OCI-LY1 (cell line): Measurements from ENCODE around the gene MYL10.

Experiments
- H2AFZ ChIP-seq: fragments of 200-600 bp; sonication (generic), shearing (Covaris generic); 2 replicates; pipeline ENCODE4 v1.6.0; 2014; ENCODE audit warnings: antibody characterized with exemption, mild to moderate bottlenecking, low read length
- H3F3A ChIP-seq: fragments of 200-600 bp; sonication (generic), shearing (Covaris generic); 2 replicates; pipeline ENCODE4 v1.6.0; 2014; ENCODE audit warnings: mild to moderate bottlenecking, antibody characterized with exemption, low read length, moderate library complexity; ENCODE audit not compliant: insufficient read depth
- H3K27ac ChIP-seq: fragments of 200-600 bp; sonication (generic); 2 replicates; pipeline ENCODE4 v1.5.1; 2014; ENCODE audit warnings: low read length, mixed run types, mild to moderate bottlenecking, low read depth; ENCODE audit not compliant: poor library complexity, severe bottlenecking
- H3K27me3 ChIP-seq: fragments of 200-600 bp; sonication (generic); 2 replicates; pipeline ENCODE4 v1.6.0; 2014; ENCODE audit warnings: antibody characterized with exemption, mild to moderate bottlenecking, low read length, moderate library complexity; ENCODE audit not compliant: insufficient read depth
- H3K36me3 ChIP-seq: fragments of 200-600 bp; sonication (generic); 2 replicates; pipeline ENCODE4 v1.6.1; 2014; ENCODE audit warnings: mild to moderate bottlenecking, antibody characterized with exemption, low read length, moderate library complexity, mixed read lengths; ENCODE audit not compliant: insufficient read depth
- H3K4me1 ChIP-seq: fragments of 200-600 bp; sonication (generic); 2 replicates; pipeline ENCODE4 v1.5.1; 2014; ENCODE audit warnings: mild to moderate bottlenecking, low read length, moderate library complexity; ENCODE audit not compliant: insufficient read depth, severe bottlenecking
- H3K4me2 ChIP-seq: fragments of 200-600 bp; sonication (generic), shearing (Covaris generic); 2 replicates; pipeline ENCODE4 v1.6.1; 2014; ENCODE audit warnings: low read length
- H3K4me3 ChIP-seq: fragments of 200-600 bp; sonication (generic); 2 replicates; pipeline ENCODE4 v1.5.1; 2014; ENCODE audit warnings: low read length, low read depth, mild to moderate bottlenecking, mixed read lengths; ENCODE audit not compliant: poor library complexity, severe bottlenecking
- H3K79me2 ChIP-seq: fragments of 200-600 bp; shearing (Covaris generic); 2 replicates; pipeline ENCODE4 v1.6.1; 2016; ENCODE audit warnings: mixed run types, low read length, mixed read lengths; ENCODE audit not compliant: insufficient read depth
- H3K9ac ChIP-seq: fragments of 200-600 bp; sonication (generic), shearing (Covaris generic); 2 replicates; pipeline ENCODE4 v1.6.1; 2014; ENCODE audit warnings: mild to moderate bottlenecking, low read length, mixed read lengths
- H3K9me2 ChIP-seq: fragments of 200-600 bp; sonication (generic), shearing (Covaris generic); 2 replicates; pipeline ENCODE4 v1.6.1; 2014; ENCODE audit warnings: low read depth, mild to moderate bottlenecking, low read length, mixed read lengths
- H3K9me3 ChIP-seq: fragments of 200-600 bp; shearing (Covaris generic); 2 replicates; pipeline ENCODE4 v1.6.1; 2014; ENCODE audit warnings: low read length, mixed read lengths
- H4K20me1 ChIP-seq: fragments of 200-600 bp; sonication (generic), shearing (Covaris generic); 2 replicates; pipeline ENCODE4 v1.6.0; 2016; ENCODE audit warnings: mild to moderate bottlenecking, low read length; ENCODE audit not compliant: insufficient read depth
- EZH2 ChIP-seq: fragments of 200-600 bp; sonication (generic), shearing (Covaris generic); IDR thresholded peaks from 2 replicates; pipeline ENCODE4 v1.8.0; 2017; ENCODE audit warnings: borderline replicate concordance, mixed run types, mild to moderate bottlenecking, antibody characterized with exemption, low read length, moderate library complexity, mixed read lengths
- TF ChIP-seq, protein P1 (sequence below): fragments of 200-600 bp; sonication (generic), shearing (Covaris generic); IDR thresholded peaks from 2 replicates; pipeline ENCODE4 v1.5.1; 2017; ENCODE audit warnings: mild to moderate bottlenecking, antibody characterized with exemption, low read length, moderate library complexity, mixed read lengths

MYL10 gene

DNA sequence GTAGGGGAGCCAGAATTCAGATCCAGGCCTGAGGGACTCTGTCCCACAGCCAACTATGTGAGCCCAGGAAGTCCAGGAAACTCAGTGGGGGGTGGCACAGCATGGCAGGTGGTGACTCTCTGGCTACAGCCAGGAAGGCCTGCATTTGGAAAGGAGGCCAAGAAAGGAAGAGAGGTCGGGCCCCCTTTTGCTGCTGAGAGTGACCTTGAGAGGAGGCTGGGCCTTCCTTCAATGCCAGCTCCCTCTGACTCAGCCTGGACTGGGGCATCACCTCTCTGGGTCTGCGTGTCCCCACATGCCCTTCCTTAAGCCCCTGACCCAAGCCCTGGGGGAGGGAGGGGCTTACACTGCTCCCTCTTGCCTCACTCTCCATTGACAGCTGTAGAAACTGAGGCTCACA, 6.4 kb upstream of the MYL10 start:
- H3K4me3 ChIP-seq = no peak overlapping the region
- no peaks in the 10 kb centered on the region for H3K9me3 ChIP-seq

DNA sequence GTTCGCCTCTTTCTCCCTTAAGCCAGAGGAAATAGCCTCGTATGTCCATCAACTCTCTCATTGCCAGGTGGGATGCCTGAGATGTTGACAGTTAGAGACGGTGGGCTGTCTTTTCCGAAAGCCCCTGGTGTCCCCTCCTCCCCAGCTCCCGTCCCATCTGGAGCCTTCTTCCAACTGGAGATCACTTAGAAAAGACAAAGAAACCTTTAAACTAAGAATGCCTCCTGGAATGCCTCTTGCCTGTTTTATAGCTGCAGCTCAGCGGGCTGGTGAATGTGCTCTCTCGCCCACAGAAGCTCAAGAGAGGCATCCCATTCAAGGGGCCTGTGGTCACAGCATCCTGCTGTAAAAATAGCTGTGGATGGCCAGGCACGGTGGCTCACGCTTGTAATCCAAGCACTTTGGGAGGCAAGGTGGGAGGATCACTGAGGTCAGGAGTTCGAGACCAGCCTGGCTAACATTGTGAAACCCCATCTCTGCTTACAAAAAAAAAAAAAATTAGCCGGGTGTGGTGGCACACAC, 5.2 kb upstream of the MYL10 start:
- no peak overlapping the region for H3K27ac ChIP-seq
- H3F3A ChIP-seq = no peaks in the 10 kb centered on the region
- no peaks in the 10 kb centered on the region for H3K79me2 ChIP-seq
- H3K9ac ChIP-seq = no peak overlapping the region
- H3K4me3 ChIP-seq = no peak overlapping the region
- no peaks in the 10 kb centered on the region; the same call in 1 of the 2 replicates for H3K36me3 ChIP-seq
- H3K9me3 ChIP-seq = no peaks in the 10 kb centered on the region
- H3K4me2 ChIP-seq = no peak overlapping the region
- TF ChIP-seq EZH2 = no peak
- TF ChIP-seq, protein P1, sequence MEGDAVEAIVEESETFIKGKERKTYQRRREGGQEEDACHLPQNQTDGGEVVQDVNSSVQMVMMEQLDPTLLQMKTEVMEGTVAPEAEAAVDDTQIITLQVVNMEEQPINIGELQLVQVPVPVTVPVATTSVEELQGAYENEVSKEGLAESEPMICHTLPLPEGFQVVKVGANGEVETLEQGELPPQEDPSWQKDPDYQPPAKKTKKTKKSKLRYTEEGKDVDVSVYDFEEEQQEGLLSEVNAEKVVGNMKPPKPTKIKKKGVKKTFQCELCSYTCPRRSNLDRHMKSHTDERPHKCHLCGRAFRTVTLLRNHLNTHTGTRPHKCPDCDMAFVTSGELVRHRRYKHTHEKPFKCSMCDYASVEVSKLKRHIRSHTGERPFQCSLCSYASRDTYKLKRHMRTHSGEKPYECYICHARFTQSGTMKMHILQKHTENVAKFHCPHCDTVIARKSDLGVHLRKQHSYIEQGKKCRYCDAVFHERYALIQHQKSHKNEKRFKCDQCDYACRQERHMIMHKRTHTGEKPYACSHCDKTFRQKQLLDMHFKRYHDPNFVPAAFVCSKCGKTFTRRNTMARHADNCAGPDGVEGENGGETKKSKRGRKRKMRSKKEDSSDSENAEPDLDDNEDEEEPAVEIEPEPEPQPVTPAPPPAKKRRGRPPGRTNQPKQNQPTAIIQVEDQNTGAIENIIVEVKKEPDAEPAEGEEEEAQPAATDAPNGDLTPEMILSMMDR = no peak
- H4K20me1 ChIP-seq = no peaks in the 10 kb centered on the region
- peaks cover 42% of the 10 kb centered on the region for H3K27me3 ChIP-seq
- no peak overlapping the region for H2AFZ ChIP-seq
- no peaks in the 10 kb centered on the region for H3K4me1 ChIP-seq
- no peaks in the 10 kb centered on the region for H3K9me2 ChIP-seq

More for the DNA sequence above, 6.4 kb upstream of the MYL10 start:
- Histone ChIP-seq H3K4me2 (no peak overlapping the region), H4K20me1 (no peaks in the 10 kb centered on the region), H2AFZ (no peak overlapping the region), H3K9ac (no peak overlapping the region), H3K36me3 (no peaks in the 10 kb centered on the region; the same call in 1 of the 2 replicates), H3K27me3 (peaks cover 38% of the 10 kb centered on the region), H3K27ac (no peak overlapping the region), H3K79me2 (no peaks in the 10 kb centered on the region), H3F3A (no peaks in the 10 kb centered on the region), H3K9me2 (no peaks in the 10 kb centered on the region), H3K4me1 (no peaks in the 10 kb centered on the region)
- TF ChIP-seq, protein P1 = no peak
- TF ChIP-seq EZH2 = no peak

DNA sequence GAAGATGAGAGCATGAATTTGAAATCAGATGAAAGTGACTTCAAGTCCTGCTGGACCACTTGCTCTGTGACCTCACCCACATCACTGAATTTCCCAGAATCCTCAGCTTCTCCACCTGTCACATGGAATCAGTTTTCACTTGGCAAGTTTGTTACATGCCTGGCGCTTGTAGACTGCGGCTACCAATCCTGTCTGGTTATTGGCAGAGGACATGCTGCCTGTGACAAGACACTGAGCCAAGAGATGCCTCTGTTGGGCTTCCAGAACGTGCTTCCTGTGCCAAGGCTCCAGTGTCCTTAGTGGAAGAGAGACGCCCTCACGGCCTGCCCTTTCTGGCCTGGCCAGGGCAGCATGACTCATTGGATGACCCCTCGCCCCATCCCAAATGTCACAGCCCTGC, 4.4 kb upstream of the MYL10 start:
- Histone ChIP-seq H4K20me1 (no peaks in the 10 kb centered on the region), H3K9ac (no peak overlapping the region), H3K36me3 (no peaks in the 10 kb centered on the region; the same call in 1 of the 2 replicates), H3F3A (no peaks in the 10 kb centered on the region), H3K4me1 (no peaks in the 10 kb centered on the region), H3K4me3 (no peak overlapping the region), H3K9me3 (no peaks in the 10 kb centered on the region), H3K4me2 (no peak overlapping the region), H2AFZ (no peak overlapping the region), H3K27me3 (peaks cover 42% of the 10 kb centered on the region), H3K27ac (no peak overlapping the region), H3K9me2 (no peaks in the 10 kb centered on the region), H3K79me2 (no peaks in the 10 kb centered on the region)
- TF ChIP-seq, protein P1 = no peak
- no peak for TF ChIP-seq EZH2
